K562 (cell line): ENCODE measurements around the gene NUP153. TPM values are rescaled to one million over a fixed set of nuclear protein-coding genes. Genes with fewer than 3 reads are reported as not detected.
A peak's percentile ranks its signal among the peaks of the same experiment; 100 is the strongest.

Experiments used
- ATAC-seq: fragments of 200-7000 bp; cut with Tn5 transposase; 3 replicates; pipeline ENCODE4 v1.9.1; 2020; ENCODE audit warnings: moderate library complexity
- BruUV-seq: library from RNA; stranded (reverse); fragments of 400-500 nt; replicated peaks from 2 replicates; lab custom pipeline; 2021; lab: Mats Ljungman, UMichigan
- CTCF ChIA-PET: fragments of 300-600 bp; formaldehyde crosslinking; extraction: SDS; loops from one replicate; lab custom pipeline; 2021; ENCODE audit warnings: low intra/inter-chr PET ratio; lab: Yijun Ruan, JAX
- POLR2A ChIA-PET: fragments of 300-600, 350-650 bp; sonication (Branson Sonifier 250); formaldehyde crosslinking; extraction: SDS; loops from one replicate; lab custom pipeline; 2021; ENCODE audit warnings: antibody characterized with exemption, inconsistent platforms; lab: Yijun Ruan, JAX
- DNase-seq, 4 experiments: peaks; one replicate each; pipeline versions ENCODE4 v3.0.0 to v3.0.0-alpha.2; 2011 to 2018; ENCODE audit warnings: low spot score in 3 of 4, mixed read lengths in 3 of 4; ENCODE audit errors: extremely low read depth in 1 of 4
- FAIRE-seq: peaks from 2 replicates; lab custom pipeline; 2011; peaks lifted over from hg19 to GRCh38; lab: Jason Lieb, UNC
- H2AFZ ChIP-seq: 2 replicates; pipeline ENCODE4 v1.6.0; 2011; ENCODE audit warnings: low read depth, low read length, control low read depth, inconsistent platforms
- H3K27ac ChIP-seq: fragments of 200-600 bp; 3 replicates; pipeline ENCODE4 v1.8.0; 2011; ENCODE audit warnings: low read depth, mild to moderate bottlenecking, control low read depth, inconsistent platforms, low read length, moderate library complexity, mixed read lengths; ENCODE audit errors: extremely low read depth
- H3K27me3 ChIP-seq, 2 experiments: fragments of 300-600 bp in 1 of 2; 2 replicates in 1 of 2; 3 replicates in 1 of 2; pipeline versions ENCODE4 v1.6.0 to v1.8.0; 2011; ENCODE audit warnings: inconsistent platforms in 2 of 2, low read length in 2 of 2, mild to moderate bottlenecking in 1 of 2, mixed read lengths in 1 of 2, moderate library complexity in 1 of 2; ENCODE audit not compliant: control insufficient read depth in 2 of 2, insufficient read depth in 2 of 2
- H3K36me3 ChIP-seq: fragments of 300-600 bp; 3 replicates; pipeline ENCODE4 v1.8.0; 2011; ENCODE audit warnings: mild to moderate bottlenecking, low read length, inconsistent platforms; ENCODE audit not compliant: control insufficient read depth, insufficient read depth
- H3K4me1 ChIP-seq, 2 experiments: fragments of 200-600 bp in 1 of 2; replicated peaks in 1 of 2; 2 replicates in 1 of 2; 3 replicates in 1 of 2; pipeline versions ENCODE4 v1.5.1 to v1.8.0; 2011; ENCODE audit warnings: inconsistent platforms in 2 of 2, low read length in 2 of 2, mild to moderate bottlenecking in 1 of 2, mixed read lengths in 1 of 2, moderate library complexity in 1 of 2; ENCODE audit not compliant: control insufficient read depth in 2 of 2, insufficient read depth in 2 of 2
- H3K4me2 ChIP-seq: 2 replicates; pipeline ENCODE4 v1.6.1; 2011; ENCODE audit warnings: low read length, control low read depth, inconsistent platforms, mixed read lengths; ENCODE audit not compliant: insufficient read depth
- H3K4me3 ChIP-seq: fragments of 200-600 bp; sonication (generic), shearing (Covaris generic); 2 replicates; pipeline ENCODE4 v1.5.1; 2016; ENCODE audit warnings: control low read depth, inconsistent platforms
- H3K79me2 ChIP-seq: fragments of 200-600 bp; 3 replicates; pipeline ENCODE4 v1.8.0; 2011; ENCODE audit warnings: low read length, inconsistent platforms; ENCODE audit not compliant: control insufficient read depth, insufficient read depth
- H3K9ac ChIP-seq, 2 experiments: 2 replicates each; pipeline versions ENCODE4 v1.6.0 to v1.6.1; 2011; ENCODE audit warnings: low read depth in 2 of 2, low read length in 2 of 2, control low read depth in 1 of 2, inconsistent platforms in 1 of 2, mild to moderate bottlenecking in 1 of 2, mixed read lengths in 1 of 2; ENCODE audit not compliant: insufficient read depth in 1 of 2
- H3K9me1 ChIP-seq: one replicate; pipeline ENCODE4 v1.6.0; 2011; ENCODE audit warnings: inconsistent platforms, mild to moderate bottlenecking, low read length, moderate library complexity; ENCODE audit not compliant: control insufficient read depth, insufficient read depth
- H3K9me3 ChIP-seq: replicated peaks from 2 replicates; pipeline ENCODE4 v1.5.1; 2011; ENCODE audit warnings: low read depth, low read length, inconsistent platforms; ENCODE audit not compliant: control insufficient read depth, insufficient read depth
- H4K20me1 ChIP-seq: replicated peaks from 2 replicates; pipeline ENCODE4 v1.6.1; 2011; ENCODE audit warnings: low read length, inconsistent platforms, mixed read lengths; ENCODE audit not compliant: control insufficient read depth, insufficient read depth
- EWSR1 ChIP-seq: fragments of 450-650 bp; IDR thresholded peaks from 2 replicates; pipeline ENCODE4 v1.6.1; 2018; ENCODE audit warnings: borderline replicate concordance, mild to moderate bottlenecking, low read depth, moderate library complexity; ENCODE audit not compliant: partially characterized antibody
- POLR2A ChIP-seq: fragments of 450-650 bp; conservative IDR thresholded peaks from 2 replicates; pipeline ENCODE4 v1.6.1; 2016
- POLR2AphosphoS5 ChIP-seq: IDR thresholded peaks from 2 replicates; pipeline ENCODE4 v1.6.1; 2011; ENCODE audit warnings: mild to moderate bottlenecking, low read depth, low read length, moderate library complexity; ENCODE audit not compliant: control insufficient read depth, insufficient read depth
- RBM22 ChIP-seq: fragments of 200-400 bp; formaldehyde crosslinking; IDR thresholded peaks from 2 replicates; pipeline ENCODE4 v1.6.1; 2018; ENCODE audit warnings: low read length, low read depth; ENCODE audit not compliant: poor library complexity, severe bottlenecking
- WGBS: fragments of 100-300 bp; shearing (Covaris generic); methylation state at CpG from one replicate; pipeline ENCODE4 v1.1.6; 2016; ENCODE audit warnings: low coverage, mixed read lengths; ENCODE audit not compliant: insufficient coverage; ENCODE audit errors: missing lambda C conversion rate; 5-methylcytosine and 5-hydroxymethylcytosine counted together
- in situ Hi-C: fragments of 300-500 bp; cut with MboI; formaldehyde crosslinking; loops from 4 replicates; pipeline ENCODE4 v1.15.0; 2018; ENCODE audit warnings: inconsistent platforms, mixed read lengths
- intact Hi-C: fragments of 100-400 bp; cut with micrococcal nuclease; formaldehyde crosslinking; loops from 2 replicates; pipeline ENCODE4 v1.14.2; 2022
- polyA plus RNA-seq, 8 experiments: library from polyadenylated mRNA; depleted of rRNA in 4 of 8; stranded (reverse) in 5 of 8; unstranded in 3 of 8; fragments of >200 nt; fragmentation: Nextera tagmentation in 2 of 8; fragmentation: Illumina TruSeq in 1 of 8; extraction: Ambion mirVana in 2 of 8; extraction: Trizol in 1 of 8; gene quantifications; 2 replicates each; pipeline versions ENCODE4 v1.2.1 to v1.2.3, GENCODE V29; 2011 to 2014; ENCODE audit warnings: inconsistent platforms in 1 of 8, missing spikeins in 1 of 8
- total RNA-seq, 7 experiments: library from RNA; depleted of rRNA in 6 of 7; stranded (reverse); fragments of >200 nt in 6 of 7; fragmentation: Illumina TruSeq in 2 of 7; extraction: Trizol in 2 of 7; gene quantifications; 2 replicates each; pipeline versions ENCODE4 v1.2.1 to v1.2.3, GENCODE V29; 2011 to 2021; ENCODE audit warnings: low replicate concordance in 1 of 7
- TF ChIP-seq, protein P1 (sequence below), 2 experiments: IDR thresholded peaks in 1 of 2; conservative IDR thresholded peaks in 1 of 2; 2 replicates each; pipeline ENCODE4 v1.6.1; 2016; ENCODE audit warnings: low read depth in 2 of 2, mild to moderate bottlenecking in 1 of 2, missing compliant biosample characterization in 1 of 2, missing genetic modification characterization in 1 of 2, moderate library complexity in 1 of 2
- TF ChIP-seq, protein P2 (sequence below): sonication (generic); IDR thresholded peaks from 2 replicates; pipeline ENCODE4 v1.6.1; 2016

Gene NUP153
- total and polyA plus RNA-seq, 9 of the 15 experiments (the other 6 are each of a cell fraction or from before 2014, with no cell fraction given) = 21.9 to 110 (median 84.8) TPM

- TF ChIP-seq, protein P1, sequence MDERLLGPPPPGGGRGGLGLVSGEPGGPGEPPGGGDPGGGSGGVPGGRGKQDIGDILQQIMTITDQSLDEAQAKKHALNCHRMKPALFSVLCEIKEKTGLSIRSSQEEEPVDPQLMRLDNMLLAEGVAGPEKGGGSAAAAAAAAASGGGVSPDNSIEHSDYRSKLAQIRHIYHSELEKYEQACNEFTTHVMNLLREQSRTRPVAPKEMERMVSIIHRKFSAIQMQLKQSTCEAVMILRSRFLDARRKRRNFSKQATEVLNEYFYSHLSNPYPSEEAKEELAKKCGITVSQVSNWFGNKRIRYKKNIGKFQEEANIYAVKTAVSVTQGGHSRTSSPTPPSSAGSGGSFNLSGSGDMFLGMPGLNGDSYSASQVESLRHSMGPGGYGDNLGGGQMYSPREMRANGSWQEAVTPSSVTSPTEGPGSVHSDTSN (CRISPR knock-in tag; IDR thresholded peaks at IDR 0.05; ENCODE audit: low read depth) = no peak
- TF ChIP-seq, protein P1 (tag; conservative IDR thresholded peaks at IDR 0.05; ENCODE audit: low read depth) = peak; percentile 66
These were observed 71.2 kb downstream of the NUP153 start (continued) for GRCh38 chr6:17635568-17635967.

- Histone ChIP-seq H3K27ac (no peak overlapping the region), H3K79me2 (peaks cover 87% of the 10 kb centered on the region), H3K9me1 (no peaks in the 10 kb centered on the region), H3K4me2 (no peak overlapping the region), H4K20me1 (0 out of 2 replicates have a peak, but pooled peaks cover 9% of the 10 kb centered on the region), H3K4me1 (no peaks in the 10 kb centered on the region; a peak in 1 of 5 replicates), H3K9ac (no peak overlapping the region), H2AFZ (no peak overlapping the region), H3K9me3 (no peaks in the 10 kb centered on the region), H3K4me3 (no peak overlapping the region), H3K27me3 (no peaks in the 10 kb centered on the region), H3K36me3 (peaks cover 92% of the 10 kb centered on the region)
- FAIRE-seq (no peak), ATAC-seq (peak; percentile 17; the same call in 2 of the 3 replicates), DNase-seq (no peak)
- TF ChIP-seq, protein P1 (CRISPR knock-in tag; IDR thresholded peaks at IDR 0.05; ENCODE audit: low read depth) = no peak
- TF ChIP-seq, protein P1 (tag; conservative IDR thresholded peaks at IDR 0.05; ENCODE audit: low read depth) = no peak
- TF ChIP-seq EWSR1 (peak; percentile 1), POLR2A (peak; percentile 27; the same call in 1 of the 2 replicates), RBM22 (peak; percentile 18), POLR2AphosphoS5 (peak; percentile 36; the same call in 1 of the 2 replicates)
- TF ChIP-seq, protein P2, sequence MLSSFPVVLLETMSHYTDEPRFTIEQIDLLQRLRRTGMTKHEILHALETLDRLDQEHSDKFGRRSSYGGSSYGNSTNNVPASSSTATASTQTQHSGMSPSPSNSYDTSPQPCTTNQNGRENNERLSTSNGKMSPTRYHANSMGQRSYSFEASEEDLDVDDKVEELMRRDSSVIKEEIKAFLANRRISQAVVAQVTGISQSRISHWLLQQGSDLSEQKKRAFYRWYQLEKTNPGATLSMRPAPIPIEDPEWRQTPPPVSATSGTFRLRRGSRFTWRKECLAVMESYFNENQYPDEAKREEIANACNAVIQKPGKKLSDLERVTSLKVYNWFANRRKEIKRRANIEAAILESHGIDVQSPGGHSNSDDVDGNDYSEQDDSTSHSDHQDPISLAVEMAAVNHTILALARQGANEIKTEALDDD = peak; percentile 22; the same call in 1 of the 2 replicates
- intact Hi-C loops (no loop called here), in situ Hi-C loops (no loop called here)
- BruUV-seq = TSS peak; percentile 15
- CTCF ChIA-PET = no interaction called here
- 86% methylated on average over 2 of the region's 2 CpGs for WGBS
- POLR2A ChIA-PET = interaction anchor here (0.6 to 2.6 kb wide), 3 partner anchors 11 to 310 kb away, joined by 3 to 8 read pairs (median 4); no protein-coding TSS in a partner anchor
These were observed 73.1 kb downstream of the NUP153 start for GRCh38 chr6:17633465-17634188.
